ENCODE data around the gene DHX40. TPM values are rescaled to one million over a fixed set of nuclear protein-coding genes. Genes with fewer than 3 reads are reported as not detected.
A peak's percentile ranks its signal among the peaks of the same experiment; 100 is the strongest.

DHX40 gene
- total RNA-seq, 1 donor from 2014 or later, result 4.8 TPM

DNA sequence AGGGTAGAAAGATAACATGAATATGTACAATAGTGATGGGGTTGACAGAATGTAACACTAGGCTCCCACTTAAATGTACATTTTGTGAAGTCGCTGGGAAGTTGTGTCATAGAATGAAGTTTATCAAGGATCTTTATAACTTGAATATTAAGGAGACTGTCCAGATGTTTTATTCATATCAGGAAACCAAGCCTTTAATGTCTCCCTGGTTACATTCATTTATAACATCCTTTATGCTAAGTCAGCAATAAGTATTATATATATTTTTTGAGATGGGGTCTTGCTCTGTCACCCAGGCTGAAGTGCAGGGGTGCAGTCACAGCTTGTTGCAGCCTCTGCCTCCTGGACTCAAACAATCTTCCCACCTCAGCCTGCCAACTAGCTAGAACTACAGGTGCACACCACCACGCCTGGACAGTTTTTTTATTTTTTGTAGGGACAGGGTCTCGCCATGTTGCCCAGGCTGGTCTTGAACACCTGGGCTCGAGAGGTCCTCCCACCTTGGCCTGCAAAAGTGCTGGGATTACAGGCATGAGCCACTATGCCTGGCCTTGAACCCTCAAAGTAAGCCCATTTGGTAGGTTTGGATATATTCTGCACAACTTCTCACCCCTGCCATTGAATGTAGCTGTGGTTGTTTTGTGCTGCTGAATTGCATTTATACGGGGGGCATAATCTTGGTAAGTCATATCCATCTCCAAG lies 68.4 kb downstream of the DHX40 start:
- intact Hi-C loops (cut with DNase I), result no loop called here
- no peaks in the 10 kb centered on the region for H3K36me3 ChIP-seq
- no peaks in the 10 kb centered on the region for H3K27me3 ChIP-seq
- no peak overlapping the region for H3K4me3 ChIP-seq
- peaks cover 4 to 42% of the 10 kb centered on the region in 2 donors for H3K4me1 ChIP-seq
- H3K27ac ChIP-seq, result no peak overlapping the region
- no peaks in the 10 kb centered on the region for H3K9me3 ChIP-seq
- TF ChIP-seq, protein P1, sequence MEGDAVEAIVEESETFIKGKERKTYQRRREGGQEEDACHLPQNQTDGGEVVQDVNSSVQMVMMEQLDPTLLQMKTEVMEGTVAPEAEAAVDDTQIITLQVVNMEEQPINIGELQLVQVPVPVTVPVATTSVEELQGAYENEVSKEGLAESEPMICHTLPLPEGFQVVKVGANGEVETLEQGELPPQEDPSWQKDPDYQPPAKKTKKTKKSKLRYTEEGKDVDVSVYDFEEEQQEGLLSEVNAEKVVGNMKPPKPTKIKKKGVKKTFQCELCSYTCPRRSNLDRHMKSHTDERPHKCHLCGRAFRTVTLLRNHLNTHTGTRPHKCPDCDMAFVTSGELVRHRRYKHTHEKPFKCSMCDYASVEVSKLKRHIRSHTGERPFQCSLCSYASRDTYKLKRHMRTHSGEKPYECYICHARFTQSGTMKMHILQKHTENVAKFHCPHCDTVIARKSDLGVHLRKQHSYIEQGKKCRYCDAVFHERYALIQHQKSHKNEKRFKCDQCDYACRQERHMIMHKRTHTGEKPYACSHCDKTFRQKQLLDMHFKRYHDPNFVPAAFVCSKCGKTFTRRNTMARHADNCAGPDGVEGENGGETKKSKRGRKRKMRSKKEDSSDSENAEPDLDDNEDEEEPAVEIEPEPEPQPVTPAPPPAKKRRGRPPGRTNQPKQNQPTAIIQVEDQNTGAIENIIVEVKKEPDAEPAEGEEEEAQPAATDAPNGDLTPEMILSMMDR (IDR thresholded peaks at IDR 0.05), result no peak
- DNase-seq (ENCODE audit: low spot score in 2 of 2), result no peak

DNA sequence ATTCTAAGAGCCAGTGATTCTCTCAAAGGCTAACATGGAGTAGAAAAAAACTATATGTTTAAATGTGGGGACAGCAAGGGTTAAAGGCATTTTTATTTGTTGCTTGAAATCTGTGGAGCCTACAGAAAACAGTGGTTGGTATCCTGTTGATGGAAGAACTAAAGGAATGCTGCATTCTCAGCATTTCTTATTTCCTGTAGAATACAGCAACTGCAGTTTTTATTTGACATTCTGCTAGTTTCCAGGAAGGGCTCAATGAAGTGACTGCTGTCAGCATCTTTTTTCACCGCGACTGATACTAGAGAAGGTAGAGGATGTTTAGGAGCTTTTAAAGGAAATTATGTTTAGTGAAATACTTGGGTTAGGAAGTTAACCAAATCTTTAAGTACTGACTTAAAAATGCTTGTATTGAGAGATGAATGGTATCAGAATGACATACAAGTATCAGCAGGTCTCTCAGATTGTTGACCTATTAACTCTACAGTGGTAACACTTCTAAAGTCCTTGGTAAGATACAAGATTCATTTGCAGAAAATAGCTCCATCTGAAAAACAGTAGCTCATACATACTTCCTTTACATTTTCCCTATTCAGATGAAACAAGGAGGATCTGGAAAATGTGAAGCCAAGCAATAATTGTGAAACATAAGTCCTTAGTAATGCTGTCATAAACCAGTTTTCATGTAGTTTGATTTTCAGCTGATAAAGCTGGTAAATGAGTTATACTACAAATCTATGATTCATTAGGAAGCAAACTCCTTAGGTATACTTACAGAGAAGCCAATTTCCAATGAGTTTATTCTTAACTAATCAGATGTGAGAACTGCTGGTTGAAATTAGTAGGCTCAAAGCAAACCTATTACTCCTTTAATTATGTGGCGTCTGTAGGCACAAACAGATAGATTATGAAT lies 69.5 kb downstream of the DHX40 start:
- TF ChIP-seq, protein P1 (IDR thresholded peaks at IDR 0.05), result no peak
- H3K27ac ChIP-seq, result no peak overlapping the region
- H3K27me3 ChIP-seq, result no peaks in the 10 kb centered on the region
- no peak overlapping the region for H3K4me3 ChIP-seq
- intact Hi-C loops (cut with DNase I), result no loop called here
- no peaks in the 10 kb centered on the region for H3K9me3 ChIP-seq
- peaks cover 4 to 42% of the 10 kb centered on the region in 2 donors for H3K4me1 ChIP-seq
- no peak for DNase-seq (ENCODE audit: low spot score in 2 of 2)
- no peaks in the 10 kb centered on the region for H3K36me3 ChIP-seq

DNA sequence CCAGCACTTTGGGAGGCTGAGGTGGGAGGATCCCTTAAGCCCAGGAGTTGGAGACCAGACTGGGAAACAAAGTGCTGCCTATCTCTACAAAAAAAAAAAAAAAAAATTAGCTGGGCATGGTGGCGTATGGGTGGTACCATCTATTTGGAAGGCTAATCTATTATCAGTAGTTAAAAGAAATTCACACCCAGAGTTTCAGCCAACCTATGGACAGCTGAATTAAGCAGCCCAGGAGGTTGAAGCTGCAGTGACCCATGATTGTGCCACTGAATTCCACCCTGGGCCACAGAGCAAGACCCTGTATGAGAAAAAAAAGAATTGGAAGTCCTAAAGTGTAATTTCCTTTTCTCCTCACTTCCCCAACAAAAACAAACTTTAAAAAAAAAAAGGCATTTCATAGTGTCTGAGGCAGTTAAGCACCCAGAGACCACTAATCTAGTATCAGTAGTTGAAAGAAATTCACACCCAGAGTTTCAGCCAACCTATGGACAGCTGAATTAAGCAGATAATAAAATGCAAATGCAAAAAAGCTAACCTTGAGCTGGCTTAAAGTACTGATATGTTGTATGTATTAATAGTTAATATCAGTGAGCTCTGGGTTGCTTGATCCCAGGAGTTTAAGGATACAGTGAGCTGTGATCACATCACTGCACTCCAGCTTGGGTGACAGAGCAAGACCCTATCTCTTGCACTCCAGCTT lies 72.4 kb downstream of the DHX40 start:
- no peak overlapping the region for H3K27ac ChIP-seq
- H3K36me3 ChIP-seq, result no peaks in the 10 kb centered on the region
- H3K27me3 ChIP-seq, result no peaks in the 10 kb centered on the region
- peaks cover 6 to 44% of the 10 kb centered on the region in 2 donors for H3K4me1 ChIP-seq
- TF ChIP-seq, protein P1 (IDR thresholded peaks at IDR 0.05), result no peak
- no peaks in the 10 kb centered on the region for H3K9me3 ChIP-seq
- intact Hi-C loops (cut with DNase I), result no loop called here
- no peak overlapping the region for H3K4me3 ChIP-seq
- no peak for DNase-seq (ENCODE audit: low spot score in 2 of 2)

DNA sequence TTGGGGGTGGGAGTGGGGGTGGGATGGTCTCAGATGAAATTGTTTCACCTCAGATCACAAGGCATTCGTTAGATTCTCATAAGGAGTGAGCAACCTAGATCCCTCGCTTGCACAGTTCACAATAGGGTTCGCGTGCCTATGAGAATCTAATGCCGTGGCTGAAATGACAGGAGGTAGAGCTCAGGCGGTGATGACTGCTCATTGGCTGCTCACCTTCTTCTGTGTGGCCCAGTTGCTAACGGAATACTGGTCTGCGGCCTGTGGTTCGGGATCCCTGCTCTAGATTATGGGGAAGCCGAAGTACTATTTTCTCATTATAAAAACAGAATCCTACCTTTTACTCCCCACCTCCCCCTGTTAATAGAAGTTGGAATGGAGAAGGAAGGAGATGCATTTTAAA lies 73.1 kb downstream of the DHX40 start:
- TF ChIP-seq, protein P1 (IDR thresholded peaks at IDR 0.05), result no peak
- no peaks in the 10 kb centered on the region for H3K9me3 ChIP-seq
- H3K4me1 ChIP-seq, result peaks cover 7 to 43% of the 10 kb centered on the region in 2 donors
- H3K36me3 ChIP-seq, result no peaks in the 10 kb centered on the region
- intact Hi-C loops (cut with DNase I), result no loop called here
- DNase-seq (ENCODE audit: low spot score in 2 of 2), result no peak
- no peak overlapping the region for H3K27ac ChIP-seq
- no peaks in the 10 kb centered on the region for H3K27me3 ChIP-seq
- H3K4me3 ChIP-seq, result no peak overlapping the region

DNA sequence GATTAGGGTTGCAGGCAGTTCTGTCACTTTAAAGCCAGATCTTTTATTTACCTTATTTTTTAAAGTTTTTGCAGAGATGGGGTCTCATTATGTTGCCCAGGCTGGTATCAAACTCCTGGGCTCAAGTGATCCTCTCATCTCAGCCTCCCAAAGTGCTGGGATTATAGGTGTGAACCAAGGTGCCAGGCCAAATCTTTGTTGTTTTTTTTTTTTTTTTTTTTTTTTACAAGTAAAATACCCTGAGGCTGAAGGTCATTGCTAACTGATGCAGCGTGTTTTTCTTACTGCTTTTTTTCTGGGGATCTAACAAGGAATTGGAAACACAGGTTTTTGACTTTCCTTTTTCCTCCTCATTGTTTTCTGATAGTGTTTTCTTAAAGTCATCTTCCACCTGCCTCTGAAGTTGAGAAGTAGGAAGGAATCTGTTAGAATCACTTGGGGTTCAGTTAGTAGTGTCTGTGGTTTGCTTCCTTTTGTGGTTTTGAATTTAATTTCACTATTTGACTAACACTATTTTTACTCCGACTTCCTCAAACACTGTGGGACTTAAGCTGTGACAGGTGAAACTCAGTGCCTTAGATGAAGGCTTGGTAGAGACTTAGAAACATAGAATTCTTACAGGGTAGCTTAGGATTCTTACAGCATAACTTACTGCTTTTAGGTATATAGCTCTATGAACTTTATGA lies 76.5 kb downstream of the DHX40 start:
- H3K4me3 ChIP-seq, result no peak overlapping the region
- intact Hi-C loops (cut with DNase I), result loop anchor here (2.0 kb wide), 1 partner anchor 23 kb away; the partner anchor contains the start of gene CLTC
- peak overlapping the region in 1 of 2 donors; percentile 70 for H3K27ac ChIP-seq
- peaks cover 7 to 31% of the 10 kb centered on the region in 2 donors for H3K4me1 ChIP-seq
- H3K9me3 ChIP-seq, result no peaks in the 10 kb centered on the region
- TF ChIP-seq, protein P1 (IDR thresholded peaks at IDR 0.05), result no peak
- H3K36me3 ChIP-seq, result peaks cover 0 to 17% of the 10 kb centered on the region in 2 donors
- no peaks in the 10 kb centered on the region for H3K27me3 ChIP-seq
- DNase-seq (ENCODE audit: low spot score in 2 of 2), result no peak

All from ascending aorta (tissue), 2 donors.